Thyroid gland (tissue), 4 donors: ENCODE data around the gene SCN1B.

ENCODE experiments used
- CTCF ChIP-seq, 6 experiments: fragments of 200-600 bp in 3 of 6; fragments of 450-650 bp in 3 of 6; sonication (generic) in 3 of 6; IDR thresholded peaks; one replicate each; pipeline ENCODE4 v1.5.1; 2016 to 2019; ENCODE audit warnings: antibody characterized with exemption in 6 of 6, mild to moderate bottlenecking in 2 of 6, inconsistent platforms in 1 of 6, moderate library complexity in 1 of 6
- POLR2A ChIP-seq, 2 donors: fragments of 450-650 bp; IDR thresholded peaks; one replicate each; pipeline ENCODE4 v1.6.1; 2017; ENCODE audit warnings: antibody characterized with exemption in 2 of 2, mild to moderate bottlenecking in 2 of 2, moderate library complexity in 1 of 2

- TF ChIP-seq CTCF (IDR thresholded peaks at IDR 0.05) = no peak
- TF ChIP-seq POLR2A (IDR thresholded peaks at IDR 0.05) = no peak
Measured at GRCh38 chr19:34998777-34999497, 31.3 kb upstream of the SCN1B start.
